PC-3 (cell line): Measurements from ENCODE around the gene LMAN2. TPM values are rescaled to one million over a fixed set of nuclear protein-coding genes. Genes with fewer than 3 reads are reported as not detected.

Source experiments
- ATAC-seq: fragments of 200-7000 bp; cut with Tn5 transposase; 2 replicates; pipeline ENCODE4 v1.9.1; 2020; ENCODE audit warnings: mild to moderate bottlenecking, moderate library complexity
- BruUV-seq: library from RNA; stranded (reverse); fragments of 400-500 nt; replicated peaks from 2 replicates; lab custom pipeline; 2021; lab: Mats Ljungman, UMichigan
- CTCF ChIA-PET: fragments of 300-600 bp; sonication (Branson Sonifier 250); formaldehyde crosslinking; loops from one replicate; lab custom pipeline; 2022; ENCODE audit warnings: antibody characterized with exemption; lab: Charles Lee
- POLR2A ChIA-PET: fragments of 300-600 bp; sonication (Branson Sonifier 250); formaldehyde crosslinking; loops from one replicate; lab custom pipeline; 2022; ENCODE audit warnings: antibody characterized with exemption; ENCODE audit not compliant: unreplicated experiment; lab: Charles Lee
- DNase-seq: peaks from one replicate; pipeline ENCODE4 v3.0.0-alpha.2; 2015
- H2AFZ ChIP-seq: fragments of 300-600 bp; sonication (generic); 2 replicates; pipeline ENCODE4 v1.6.0; 2016; ENCODE audit warnings: antibody characterized with exemption, low read length
- H3F3A ChIP-seq: fragments of 300-600 bp; sonication (generic); one replicate; pipeline ENCODE4 v1.6.0; 2017; ENCODE audit warnings: antibody characterized with exemption, low read length, control low read depth, mild to moderate bottlenecking; ENCODE audit not compliant: unreplicated experiment
- H3K27ac ChIP-seq: fragments of 300-600 bp; sonication (generic); 2 replicates; pipeline ENCODE4 v1.5.1; 2016; ENCODE audit warnings: mild to moderate bottlenecking, low read length
- H3K27me3 ChIP-seq: fragments of 300-600 bp; sonication (generic); 2 replicates; pipeline ENCODE4 v1.6.1; 2016; ENCODE audit warnings: low read length, mixed read lengths
- H3K36me3 ChIP-seq: fragments of 300-600 bp; sonication (generic); 2 replicates; pipeline ENCODE4 v1.6.1; 2016; ENCODE audit warnings: low read depth, mixed run types, low read length, mixed read lengths
- H3K4me1 ChIP-seq: fragments of 300-600 bp; sonication (generic); 2 replicates; pipeline ENCODE4 v1.5.1; 2016; ENCODE audit warnings: low read length; ENCODE audit not compliant: insufficient read depth
- H3K4me2 ChIP-seq: fragments of 300-600 bp; sonication (generic); 2 replicates; pipeline ENCODE4 v1.6.0; 2016; ENCODE audit warnings: low read length
- H3K4me3 ChIP-seq: fragments of 300-600 bp; sonication (generic); 2 replicates; pipeline ENCODE4 v1.5.1; 2016; ENCODE audit warnings: mild to moderate bottlenecking, low read length, mixed read lengths
- H3K79me2 ChIP-seq: fragments of 300-600 bp; sonication (generic); 2 replicates; pipeline ENCODE4 v1.6.1; 2017; ENCODE audit warnings: low read length, mixed read lengths
- H3K9ac ChIP-seq: fragments of 300-600 bp; sonication (generic); 2 replicates; pipeline ENCODE4 v1.6.0; 2016; ENCODE audit warnings: mild to moderate bottlenecking, low read length
- H3K9me2 ChIP-seq: fragments of 300-600 bp; sonication (generic); replicated peaks from 2 replicates; pipeline ENCODE4 v1.6.1; 2016; ENCODE audit warnings: mixed run types, low read length, mixed read lengths
- H3K9me3 ChIP-seq: fragments of 300-600 bp; sonication (generic); 2 replicates; pipeline ENCODE4 v1.6.1; 2016; ENCODE audit warnings: low read length, mixed read lengths
- H4K20me1 ChIP-seq: fragments of 300-600 bp; sonication (generic); 2 replicates; pipeline ENCODE4 v1.6.1; 2016; ENCODE audit warnings: low read length, mixed read lengths
- CTCF ChIP-seq: fragments of 300-600 bp; sonication (generic); conservative IDR thresholded peaks from 2 replicates; pipeline ENCODE4 v1.5.1; 2017; ENCODE audit warnings: antibody characterized with exemption, low read depth, mild to moderate bottlenecking, low read length
- EZH2 ChIP-seq: fragments of 300-600 bp; sonication (generic); IDR thresholded peaks from one replicate; pipeline ENCODE4 v1.6.1; 2017; ENCODE audit warnings: antibody characterized with exemption, mild to moderate bottlenecking, low read length; ENCODE audit not compliant: unreplicated experiment
- EZH2phosphoT487 ChIP-seq: fragments of 300-600 bp; sonication (generic); IDR thresholded peaks from 2 replicates; pipeline ENCODE4 v1.6.1; 2018; ENCODE audit warnings: mild to moderate bottlenecking, antibody characterized with exemption, low read length, borderline replicate concordance
- intact Hi-C: fragments of 100-400 bp; cut with micrococcal nuclease; formaldehyde crosslinking; loops from 2 replicates; pipeline ENCODE4 v1.9.0; 2023
- total RNA-seq: library from RNA; depleted of rRNA; stranded (reverse); fragments of >200 nt; gene quantifications from 2 replicates; pipeline ENCODE4 v1.2.3, GENCODE V29; 2014

The LMAN2 gene
- total RNA-seq, 1 experiment from 2014 or later: 310 TPM

- H3K36me3 ChIP-seq: peaks cover 10% of the 10 kb centered on the region; the same call in 1 of the 2 replicates
- H3K4me3 ChIP-seq: 0 out of 2 replicates have a peak overlapping the region, but pooled peaks have one; percentile 27
- CTCF ChIA-PET: interaction anchor here (0.6 kb wide), 1 partner anchor 79 kb away, joined by 10 read pairs; the partner anchor contains the start of gene GRK6
- H3F3A ChIP-seq: peaks cover 8% of the 10 kb centered on the region
- H3K4me2 ChIP-seq: peak overlapping the region; percentile 96
- TF ChIP-seq CTCF: no peak
- no peak for TF ChIP-seq EZH2
- no peak for TF ChIP-seq EZH2phosphoT487
- peaks cover 36% of the 10 kb centered on the region for H3K4me1 ChIP-seq
- intact Hi-C loops: no loop called here
- ATAC-seq: no peak
- no peak overlapping the region for H3K27ac ChIP-seq
- POLR2A ChIA-PET: no interaction called here
- H4K20me1 ChIP-seq: 0 out of 2 replicates have a peak, but pooled peaks cover 6% of the 10 kb centered on the region
- no peaks in the 10 kb centered on the region for H3K27me3 ChIP-seq
- H3K79me2 ChIP-seq: peaks cover 84% of the 10 kb centered on the region
- H2AFZ ChIP-seq: no peak overlapping the region
- no peaks in the 10 kb centered on the region for H3K9me2 ChIP-seq
- no peaks in the 10 kb centered on the region for H3K9me3 ChIP-seq
- DNase-seq: no peak
- H3K9ac ChIP-seq: no peak overlapping the region
- BruUV-seq: no TSS peak
These were observed 3.8 kb downstream of the LMAN2 start for GRCh38 chr5:177347699-177348098.

- Histone ChIP-seq H3K4me2 (no peak overlapping the region), H3K9me3 (no peaks in the 10 kb centered on the region), H3K4me1 (peaks cover 32% of the 10 kb centered on the region), H3K4me3 (no peak overlapping the region), H3K36me3 (peaks cover 10% of the 10 kb centered on the region; the same call in 1 of the 2 replicates), H3F3A (peaks cover 8% of the 10 kb centered on the region), H3K9me2 (no peaks in the 10 kb centered on the region), H3K27ac (no peak overlapping the region), H3K27me3 (no peaks in the 10 kb centered on the region), H4K20me1 (0 out of 2 replicates have a peak, but pooled peaks cover 6% of the 10 kb centered on the region), H3K9ac (no peak overlapping the region), H3K79me2 (peaks cover 88% of the 10 kb centered on the region), H2AFZ (no peak overlapping the region)
- POLR2A ChIA-PET: no interaction called here
- intact Hi-C loops: no loop called here
- no peak for DNase-seq
- CTCF ChIA-PET: interaction anchor here (0.6 to 0.7 kb wide), 2 partner anchors 44 to 235 kb away, joined by 3 read pairs; no protein-coding TSS in a partner anchor
- TF ChIP-seq CTCF (no peak), EZH2 (no peak), EZH2phosphoT487 (no peak)
- no TSS peak for BruUV-seq
- ATAC-seq: no peak
These were observed 4.6 kb downstream of the LMAN2 start for GRCh38 chr5:177346820-177347219.

DNA sequence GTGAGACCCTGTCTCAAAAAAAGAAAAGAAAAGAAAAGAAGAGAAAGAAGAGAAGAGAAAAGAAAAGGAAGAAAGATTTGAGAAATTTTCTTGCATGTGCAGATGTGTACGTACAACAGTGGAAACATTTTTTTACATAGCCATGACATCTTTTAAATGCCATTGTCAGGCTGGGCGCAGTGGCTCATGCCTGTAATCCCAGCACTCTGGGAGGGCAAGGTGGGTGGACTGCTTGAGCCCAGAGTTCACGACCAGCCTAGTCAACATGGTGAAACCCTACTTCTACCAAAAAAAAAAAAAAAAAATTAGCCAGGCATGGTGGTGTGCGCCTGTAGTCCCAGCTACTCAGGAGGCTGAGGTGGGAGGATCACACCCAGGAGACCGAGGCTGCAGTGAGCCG is 6.6 kb downstream of the LMAN2 start:
- H3K4me1 ChIP-seq: peaks cover 25% of the 10 kb centered on the region
- BruUV-seq: no TSS peak
- intact Hi-C loops: no loop called here
- H2AFZ ChIP-seq: no peak overlapping the region
- H3K4me2 ChIP-seq: no peak overlapping the region
- ATAC-seq (no peak), DNase-seq (no peak)
- H3F3A ChIP-seq: peaks cover 8% of the 10 kb centered on the region
- 0 out of 2 replicates have a peak, but pooled peaks cover 6% of the 10 kb centered on the region for H4K20me1 ChIP-seq
- peaks cover 15% of the 10 kb centered on the region; the same call in 1 of the 2 replicates for H3K36me3 ChIP-seq
- ChIA-PET POLR2A (no interaction called here), CTCF (no interaction called here)
- H3K9ac ChIP-seq: no peak overlapping the region
- H3K4me3 ChIP-seq: no peak overlapping the region
- TF ChIP-seq EZH2: no peak
- no peak for TF ChIP-seq EZH2phosphoT487
- TF ChIP-seq CTCF: no peak
- no peaks in the 10 kb centered on the region for H3K27me3 ChIP-seq
- no peaks in the 10 kb centered on the region for H3K9me2 ChIP-seq
- H3K79me2 ChIP-seq: peaks cover 85% of the 10 kb centered on the region
- H3K9me3 ChIP-seq: no peaks in the 10 kb centered on the region
- no peak overlapping the region for H3K27ac ChIP-seq
